H9 (cell line): ENCODE data around the gene OR1J4. TPM values are rescaled to one million over a fixed set of nuclear protein-coding genes. Genes with fewer than 3 reads are reported as not detected.

Experiments used
- DNase-seq: peaks from one replicate; pipeline ENCODE4 v3.0.0-alpha.2; 2017
- H2AFZ ChIP-seq: one replicate; pipeline ENCODE4 v1.6.1; 2013; ENCODE audit warnings: mild to moderate bottlenecking, low read length, control low read depth, moderate library complexity
- H2AK5ac ChIP-seq: 2 replicates; pipeline ENCODE4 v1.6.1; 2013; ENCODE audit warnings: low read length, control low read depth, mixed read lengths; ENCODE audit not compliant: insufficient read length
- H2BK120ac ChIP-seq: one replicate; pipeline ENCODE4 v1.6.1; 2013; ENCODE audit warnings: low read depth, mild to moderate bottlenecking, low read length, control low read depth, inconsistent platforms; ENCODE audit not compliant: poor library complexity, severe bottlenecking
- H2BK12ac ChIP-seq: 2 replicates; pipeline ENCODE4 v1.6.1; 2013; ENCODE audit warnings: low read length, control low read depth, mixed read lengths, low read depth; ENCODE audit not compliant: insufficient read length
- H2BK15ac ChIP-seq: 2 replicates; pipeline ENCODE4 v1.6.1; 2013; ENCODE audit warnings: low read depth, low read length, control low read depth
- H2BK20ac ChIP-seq: one replicate; pipeline ENCODE4 v1.6.1; 2013; ENCODE audit warnings: low read depth, mild to moderate bottlenecking, low read length, control low read depth, inconsistent platforms; ENCODE audit not compliant: poor library complexity, severe bottlenecking
- H2BK5ac ChIP-seq: 2 replicates; pipeline ENCODE4 v1.6.1; 2013; ENCODE audit warnings: low read length, control low read depth, mixed read lengths; ENCODE audit not compliant: insufficient read length
- H3K14ac ChIP-seq: 2 replicates; pipeline ENCODE4 v1.6.1; 2013; ENCODE audit warnings: low read length, control low read depth; ENCODE audit not compliant: insufficient read depth
- H3K18ac ChIP-seq: 2 replicates; pipeline ENCODE4 v1.6.1; 2013; ENCODE audit warnings: low read depth, mild to moderate bottlenecking, mixed read lengths, low read length, control low read depth; ENCODE audit not compliant: insufficient read length
- H3K23ac ChIP-seq: 2 replicates; pipeline ENCODE4 v1.6.1; 2013; ENCODE audit warnings: low read length, control low read depth, mixed read lengths, low read depth; ENCODE audit not compliant: insufficient read length
- H3K23me2 ChIP-seq: 2 replicates; pipeline ENCODE4 v1.6.1; 2013; ENCODE audit warnings: low read depth, mild to moderate bottlenecking, mixed read lengths, low read length, control low read depth; ENCODE audit not compliant: insufficient read length, poor library complexity, severe bottlenecking
- H3K27ac ChIP-seq: 2 replicates; pipeline ENCODE4 v1.5.1; 2013; ENCODE audit warnings: low read length, control low read depth, mixed read lengths, low read depth; ENCODE audit not compliant: insufficient read length
- H3K27me3 ChIP-seq: 2 replicates; pipeline ENCODE4 v1.6.1; 2013; ENCODE audit warnings: low read length, control low read depth, inconsistent platforms; ENCODE audit not compliant: insufficient read depth
- H3K4ac ChIP-seq: 2 replicates; pipeline ENCODE4 v1.6.1; 2013; ENCODE audit warnings: low read depth, mild to moderate bottlenecking, control low read depth, inconsistent platforms, low read length, moderate library complexity
- H3K4me1 ChIP-seq: 2 replicates; pipeline ENCODE4 v1.6.1; 2013; ENCODE audit warnings: low read length, control low read depth, inconsistent platforms; ENCODE audit not compliant: insufficient read depth
- H3K4me2 ChIP-seq: 2 replicates; pipeline ENCODE4 v1.6.1; 2013; ENCODE audit warnings: low read length, control low read depth, mixed read lengths; ENCODE audit not compliant: insufficient read length, insufficient read depth
- H3K56ac ChIP-seq: 2 replicates; pipeline ENCODE4 v1.6.1; 2013; ENCODE audit warnings: low read depth, mild to moderate bottlenecking, mixed read lengths, low read length, control low read depth; ENCODE audit not compliant: insufficient read length
- H3K79me1 ChIP-seq: 2 replicates; pipeline ENCODE4 v1.6.1; 2013; ENCODE audit warnings: low read depth, mild to moderate bottlenecking, moderate library complexity, low read length, control low read depth, inconsistent platforms; ENCODE audit not compliant: insufficient read depth, poor library complexity, severe bottlenecking
- H3K79me2 ChIP-seq: 2 replicates; pipeline ENCODE4 v1.6.1; 2013; ENCODE audit warnings: low read length, control low read depth, inconsistent platforms; ENCODE audit not compliant: insufficient read depth
- H3K9ac ChIP-seq: 2 replicates; pipeline ENCODE4 v1.6.1; 2013; ENCODE audit warnings: low read length, control low read depth, mixed read lengths; ENCODE audit not compliant: insufficient read length; ENCODE audit errors: extremely low read depth
- H3K9me3 ChIP-seq: one replicate; pipeline ENCODE4 v1.6.1; 2013; ENCODE audit warnings: low read depth, low read length, inconsistent platforms; ENCODE audit not compliant: control insufficient read depth
- H3T11ph ChIP-seq: one replicate; pipeline ENCODE4 v1.6.1; 2013; ENCODE audit warnings: mild to moderate bottlenecking, low read length, control low read depth, inconsistent platforms
- H4K20me1 ChIP-seq: one replicate; pipeline ENCODE4 v1.6.1; 2013; ENCODE audit not compliant: control insufficient read depth, insufficient read length, insufficient read depth
- H4K5ac ChIP-seq: 2 replicates; pipeline ENCODE4 v1.6.1; 2013; ENCODE audit warnings: low read depth, mild to moderate bottlenecking, mixed read lengths, low read length, control low read depth; ENCODE audit not compliant: insufficient read length
- H4K8ac ChIP-seq: replicated peaks from 2 replicates; pipeline ENCODE4 v1.6.1; 2013; ENCODE audit warnings: low read length, control low read depth, mixed read lengths, low read depth; ENCODE audit not compliant: insufficient read length
- H4K91ac ChIP-seq: 2 replicates; pipeline ENCODE4 v1.6.1; 2013; ENCODE audit warnings: low read depth, mild to moderate bottlenecking, moderate library complexity, mixed read lengths, low read length, control low read depth; ENCODE audit not compliant: insufficient read length
- H3K27ac Mint-ChIP-seq, 3 experiments: 2 replicates in 2 of 3; 3 replicates in 1 of 3; pipeline ENCODE4 v1.8.0; 2020 to 2021; ENCODE audit warnings: mixed read lengths in 3 of 3, mild to moderate bottlenecking in 1 of 3, moderate library complexity in 1 of 3
- H3K27me3 Mint-ChIP-seq: 2 replicates; pipeline ENCODE4 v1.8.0; 2021; ENCODE audit warnings: low read depth, mild to moderate bottlenecking, moderate library complexity, mixed read lengths
- H3K36me3 Mint-ChIP-seq, 3 experiments: 2 replicates in 2 of 3; 3 replicates in 1 of 3; pipeline ENCODE4 v1.8.0; 2020 to 2021; ENCODE audit warnings: low read depth in 3 of 3, mixed read lengths in 3 of 3; ENCODE audit not compliant: insufficient read depth in 1 of 3
- H3K4me1 Mint-ChIP-seq, 2 experiments: 2 replicates each; pipeline ENCODE4 v1.8.0; 2020; ENCODE audit warnings: mixed read lengths in 2 of 2
- H3K4me3 Mint-ChIP-seq, 2 experiments: 2 replicates in 1 of 2; 3 replicates in 1 of 2; pipeline ENCODE4 v1.8.0; 2020 to 2021; ENCODE audit warnings: mild to moderate bottlenecking in 2 of 2, mixed read lengths in 2 of 2, moderate library complexity in 1 of 2
- H3K9me3 Mint-ChIP-seq, 2 experiments: 2 replicates in 1 of 2; 3 replicates in 1 of 2; pipeline ENCODE4 v1.8.0; 2020; ENCODE audit warnings: mild to moderate bottlenecking in 2 of 2, mixed read lengths in 2 of 2, moderate library complexity in 1 of 2
- WGBS: extraction: QIAGEN DNeasy Blood & Tissue Kit; methylation state at CpG from one replicate; pipeline ENCODE4 v1.1.7; 2013; ENCODE audit warnings: missing lambda C conversion rate, low lambda C conversion rate, mixed read lengths; ENCODE audit not compliant: insufficient read length; ENCODE audit errors: extremely low coverage; 5-methylcytosine and 5-hydroxymethylcytosine counted together
- long read RNA-seq: library from polyadenylated mRNA; unstranded; transcript quantifications from one replicate; pipeline ENCODE4 v2.0.0, GENCODE V29; 2020
- total RNA-seq: library from RNA; stranded (reverse); gene quantifications from 2 replicates; pipeline ENCODE4 v1.2.1, GENCODE V29; 2021
- TF ChIP-seq, protein P1 (sequence below): fragments of 200-600 bp; sonication (generic); conservative IDR thresholded peaks from 3 replicates; pipeline ENCODE4 v1.8.0; 2021; ENCODE audit warnings: antibody characterized with exemption, mild to moderate bottlenecking

Gene OR1J4, protein sequence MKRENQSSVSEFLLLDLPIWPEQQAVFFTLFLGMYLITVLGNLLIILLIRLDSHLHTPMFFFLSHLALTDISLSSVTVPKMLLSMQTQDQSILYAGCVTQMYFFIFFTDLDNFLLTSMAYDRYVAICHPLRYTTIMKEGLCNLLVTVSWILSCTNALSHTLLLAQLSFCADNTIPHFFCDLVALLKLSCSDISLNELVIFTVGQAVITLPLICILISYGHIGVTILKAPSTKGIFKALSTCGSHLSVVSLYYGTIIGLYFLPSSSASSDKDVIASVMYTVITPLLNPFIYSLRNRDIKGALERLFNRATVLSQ
- total RNA-seq = not detected in 2 replicates
- long read RNA-seq = 0 reads

DNA sequence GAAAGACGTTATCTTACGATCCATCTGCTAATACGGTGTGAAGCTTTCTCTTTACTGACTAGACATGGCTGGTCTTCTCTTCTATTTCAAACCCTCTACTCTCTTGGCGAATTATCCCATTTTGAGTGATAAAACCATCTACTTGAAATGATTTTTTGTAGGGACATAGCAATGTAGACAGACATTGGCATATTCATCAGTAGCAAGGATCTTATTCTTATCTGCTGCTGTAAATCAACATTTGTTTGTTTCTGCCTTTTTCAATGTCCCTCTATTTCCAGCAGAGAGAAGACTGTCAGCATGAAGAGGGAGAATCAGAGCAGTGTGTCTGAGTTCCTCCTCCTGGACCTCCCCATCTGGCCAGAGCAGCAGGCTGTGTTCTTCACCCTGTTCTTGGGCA, at the start of gene OR1J4:
Gene OR1J4, plus strand, starts transcription at position 301 of the 400 bp plus-strand sequence. Its CDS starts 0 bp downstream, at position 301.
- H3K36me3 Mint-ChIP-seq = peaks cover 0 to 7% (median 0%) of the 10 kb centered on the region in 3 experiments; a peak in 3 of 7 replicates
- no peak within 1 kb of the TSS for H3K4ac ChIP-seq
- WGBS = no CpG with 5 or more reads among the region's 4 CpGs
- no peak for DNase-seq
- no peak within 1 kb of the TSS for H3T11ph ChIP-seq
- no peak within 1 kb of the TSS for H2BK15ac ChIP-seq
- peaks cover 87% of the 10 kb centered on the region for H3K9me3 ChIP-seq
- H3K27ac ChIP-seq = no peak within 1 kb of the TSS
- no peak within 1 kb of the TSS for H4K5ac ChIP-seq
- no peaks in the 10 kb centered on the region for H4K20me1 ChIP-seq
- no peaks in the 10 kb centered on the region for H3K23me2 ChIP-seq
- no peak within 1 kb of the TSS for H3K23ac ChIP-seq
- no peaks in the 10 kb centered on the region for H3K79me1 ChIP-seq
- no peaks in the 10 kb centered on the region; the same call in 1 of the 2 replicates for H3K27me3 Mint-ChIP-seq
- H3K4me3 Mint-ChIP-seq = no peak within 1 kb of the TSS
- no peak within 1 kb of the TSS for H2AFZ ChIP-seq
- H3K18ac ChIP-seq = no peak within 1 kb of the TSS
- H4K91ac ChIP-seq = no peak within 1 kb of the TSS
- H3K4me1 ChIP-seq = no peaks in the 10 kb centered on the region
- no peak within 1 kb of the TSS for H2BK12ac ChIP-seq
- H3K79me2 ChIP-seq = no peaks in the 10 kb centered on the region; the same call in 1 of the 2 replicates
- H2BK20ac ChIP-seq = no peak within 1 kb of the TSS
- peaks cover 48 to 49% of the 10 kb centered on the region in 2 experiments for H3K9me3 Mint-ChIP-seq
- no peak within 1 kb of the TSS for H3K4me2 ChIP-seq
- H3K27ac Mint-ChIP-seq = no peak within 1 kb of the TSS
- H4K8ac ChIP-seq = no peak within 1 kb of the TSS
- H3K56ac ChIP-seq = no peak within 1 kb of the TSS
- no peak within 1 kb of the TSS for H3K14ac ChIP-seq
- H3K4me1 Mint-ChIP-seq = no peaks in the 10 kb centered on the region
- TF ChIP-seq, protein P1, sequence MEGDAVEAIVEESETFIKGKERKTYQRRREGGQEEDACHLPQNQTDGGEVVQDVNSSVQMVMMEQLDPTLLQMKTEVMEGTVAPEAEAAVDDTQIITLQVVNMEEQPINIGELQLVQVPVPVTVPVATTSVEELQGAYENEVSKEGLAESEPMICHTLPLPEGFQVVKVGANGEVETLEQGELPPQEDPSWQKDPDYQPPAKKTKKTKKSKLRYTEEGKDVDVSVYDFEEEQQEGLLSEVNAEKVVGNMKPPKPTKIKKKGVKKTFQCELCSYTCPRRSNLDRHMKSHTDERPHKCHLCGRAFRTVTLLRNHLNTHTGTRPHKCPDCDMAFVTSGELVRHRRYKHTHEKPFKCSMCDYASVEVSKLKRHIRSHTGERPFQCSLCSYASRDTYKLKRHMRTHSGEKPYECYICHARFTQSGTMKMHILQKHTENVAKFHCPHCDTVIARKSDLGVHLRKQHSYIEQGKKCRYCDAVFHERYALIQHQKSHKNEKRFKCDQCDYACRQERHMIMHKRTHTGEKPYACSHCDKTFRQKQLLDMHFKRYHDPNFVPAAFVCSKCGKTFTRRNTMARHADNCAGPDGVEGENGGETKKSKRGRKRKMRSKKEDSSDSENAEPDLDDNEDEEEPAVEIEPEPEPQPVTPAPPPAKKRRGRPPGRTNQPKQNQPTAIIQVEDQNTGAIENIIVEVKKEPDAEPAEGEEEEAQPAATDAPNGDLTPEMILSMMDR = no peak
- no peak within 1 kb of the TSS for H2AK5ac ChIP-seq
- H3K27me3 ChIP-seq = no peaks in the 10 kb centered on the region
- no peak within 1 kb of the TSS for H3K9ac ChIP-seq
- no peak within 1 kb of the TSS for H2BK120ac ChIP-seq
- no peak within 1 kb of the TSS for H2BK5ac ChIP-seq
